ENCODE measurements around the gene ASTN2.
A peak's percentile ranks its signal among the peaks of the same experiment; 100 is the strongest.

The ASTN2 gene

DNA sequence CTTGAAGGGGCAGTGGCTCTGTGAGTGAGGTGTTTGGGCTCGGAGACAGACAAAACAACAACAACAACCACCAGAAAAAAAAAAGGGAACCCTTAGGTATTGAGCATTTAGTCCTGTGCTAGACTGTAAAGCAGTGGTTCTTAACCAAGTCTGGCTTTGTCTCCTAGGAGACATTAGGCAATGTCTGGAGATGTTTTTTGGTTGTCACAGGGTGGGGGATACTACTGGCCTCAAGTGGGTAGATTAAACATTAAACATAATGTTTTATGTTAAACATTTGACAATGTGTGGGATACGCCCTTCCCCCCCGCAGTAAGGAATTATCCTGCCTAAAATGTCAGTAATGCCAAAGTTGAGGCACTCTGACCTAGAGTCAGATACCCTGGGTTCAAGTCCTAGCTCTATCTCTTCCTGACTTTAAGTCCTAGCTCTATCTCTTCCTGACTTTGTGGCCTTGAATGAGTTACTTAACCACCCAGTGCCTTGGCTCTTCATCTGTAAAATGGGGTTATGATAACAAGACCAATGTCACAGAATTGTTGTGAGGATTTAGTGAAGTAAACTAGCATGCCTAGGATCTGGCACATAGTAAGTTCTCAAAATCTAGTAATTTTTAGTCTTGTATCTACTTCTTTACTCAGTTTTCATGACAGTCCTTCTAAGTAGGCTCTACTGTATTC, 725.9 kb downstream of the ASTN2 start:
- Histone ChIP-seq H2AFZ (ENCODE audit: low read depth) (no peak overlapping the region), H3K79me2 (ENCODE audit: insufficient read depth, low read depth) (peaks cover 47% of the 10 kb centered on the region), H3K27me3 (ENCODE audit: insufficient read depth, low read depth) (no peaks in the 10 kb centered on the region), H4K20me1 (ENCODE audit: insufficient read depth) (no peaks in the 10 kb centered on the region), H3K9ac (no peak overlapping the region), H3K4me3 (IDR thresholded peaks at IDR 0.05; ENCODE audit: insufficient read depth, low read depth, low read length) (no peak overlapping the region), H3K27ac (no peak overlapping the region), H3K36me3 (ENCODE audit: insufficient read depth) (no peaks in the 10 kb centered on the region), H3K4me1 (ENCODE audit: low read depth, poor library complexity, severe bottlenecking) (peaks cover 20% of the 10 kb centered on the region), H3K4me2 (peak overlapping the region; percentile 90; the same call in 1 of the 2 replicates)
- TF ChIP-seq, protein P1, sequence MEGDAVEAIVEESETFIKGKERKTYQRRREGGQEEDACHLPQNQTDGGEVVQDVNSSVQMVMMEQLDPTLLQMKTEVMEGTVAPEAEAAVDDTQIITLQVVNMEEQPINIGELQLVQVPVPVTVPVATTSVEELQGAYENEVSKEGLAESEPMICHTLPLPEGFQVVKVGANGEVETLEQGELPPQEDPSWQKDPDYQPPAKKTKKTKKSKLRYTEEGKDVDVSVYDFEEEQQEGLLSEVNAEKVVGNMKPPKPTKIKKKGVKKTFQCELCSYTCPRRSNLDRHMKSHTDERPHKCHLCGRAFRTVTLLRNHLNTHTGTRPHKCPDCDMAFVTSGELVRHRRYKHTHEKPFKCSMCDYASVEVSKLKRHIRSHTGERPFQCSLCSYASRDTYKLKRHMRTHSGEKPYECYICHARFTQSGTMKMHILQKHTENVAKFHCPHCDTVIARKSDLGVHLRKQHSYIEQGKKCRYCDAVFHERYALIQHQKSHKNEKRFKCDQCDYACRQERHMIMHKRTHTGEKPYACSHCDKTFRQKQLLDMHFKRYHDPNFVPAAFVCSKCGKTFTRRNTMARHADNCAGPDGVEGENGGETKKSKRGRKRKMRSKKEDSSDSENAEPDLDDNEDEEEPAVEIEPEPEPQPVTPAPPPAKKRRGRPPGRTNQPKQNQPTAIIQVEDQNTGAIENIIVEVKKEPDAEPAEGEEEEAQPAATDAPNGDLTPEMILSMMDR (conservative IDR thresholded peaks at IDR 0.05; ENCODE audit: low read depth, low read length): no peak

DNA sequence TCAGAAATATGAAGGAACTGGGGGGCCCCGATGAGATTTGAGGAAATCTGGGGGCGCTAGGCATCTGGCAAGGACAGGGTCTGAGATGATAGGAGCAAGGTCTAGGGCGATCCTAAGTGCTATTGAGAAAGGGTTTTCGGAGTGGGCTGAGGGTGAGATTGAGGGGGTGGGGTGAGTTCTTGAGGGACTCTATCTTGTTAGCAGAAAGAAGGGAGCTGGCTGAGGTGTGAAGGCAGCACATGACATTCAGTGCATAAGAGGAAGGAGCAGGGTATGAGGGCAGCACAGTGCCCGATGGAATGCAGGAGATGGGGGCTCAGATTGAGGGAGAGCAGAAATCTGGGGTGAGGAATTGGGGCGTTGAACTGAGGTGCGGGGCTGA, 727.1 kb downstream of the ASTN2 start:
- Histone ChIP-seq H3K4me1 (ENCODE audit: low read depth, poor library complexity, severe bottlenecking) (peaks cover 20% of the 10 kb centered on the region), H3K9ac (peak overlapping the region; percentile 53; the same call in 1 of the 2 replicates), H3K4me3 (IDR thresholded peaks at IDR 0.05; ENCODE audit: insufficient read depth, low read depth, low read length) (no peak overlapping the region), H2AFZ (ENCODE audit: low read depth) (peak overlapping the region; percentile 87; the same call in 1 of the 2 replicates), H4K20me1 (ENCODE audit: insufficient read depth) (no peaks in the 10 kb centered on the region), H3K27ac (no peak overlapping the region), H3K27me3 (ENCODE audit: insufficient read depth, low read depth) (no peaks in the 10 kb centered on the region), H3K4me2 (peak overlapping the region; percentile 90), H3K36me3 (ENCODE audit: insufficient read depth) (no peaks in the 10 kb centered on the region), H3K79me2 (ENCODE audit: insufficient read depth, low read depth) (peaks cover 42% of the 10 kb centered on the region)
- TF ChIP-seq, protein P1 (conservative IDR thresholded peaks at IDR 0.05; ENCODE audit: low read depth, low read length): no peak

DNA sequence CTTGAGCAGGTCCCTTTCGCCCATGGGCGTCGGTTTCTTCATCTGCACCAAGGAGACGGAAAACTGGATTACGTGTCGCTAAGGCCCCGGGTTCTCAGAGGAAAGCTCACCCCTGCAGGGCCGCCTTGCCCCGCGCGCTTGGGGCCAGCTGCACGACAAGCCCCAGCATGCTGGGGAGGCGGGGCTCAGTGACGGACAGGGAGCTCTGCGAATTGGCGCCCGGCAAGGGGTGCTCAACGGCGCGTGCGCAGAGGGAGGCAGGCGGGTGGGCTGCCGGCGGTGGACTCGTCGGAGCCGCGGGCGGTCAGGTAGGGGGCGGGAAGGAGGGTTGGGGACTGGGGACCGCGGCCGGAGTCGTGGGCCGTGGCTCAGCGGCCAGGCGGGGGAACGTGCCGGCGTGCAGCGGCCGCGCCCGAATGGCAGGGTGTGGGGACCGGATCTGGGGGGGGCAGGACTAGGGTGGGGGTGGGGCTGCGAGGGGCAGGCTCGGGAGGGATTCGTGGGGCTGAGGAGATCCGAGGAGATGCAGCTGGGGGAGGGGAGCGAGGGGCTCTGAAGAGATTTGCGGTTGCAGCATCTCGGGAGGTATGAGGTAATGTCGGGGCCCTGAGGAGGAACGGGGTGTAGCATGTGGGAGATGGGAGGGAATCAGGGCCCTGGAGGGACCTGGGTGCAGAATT, 727.6 kb downstream of the ASTN2 start, which contains the start of gene TRIM32:
TRIM32 (plus strand) TSS at position 232 of the 680 bp plus-strand sequence. CDS start 10,438 bp downstream, outside the sequence.
- no peaks in the 10 kb centered on the region for H4K20me1 ChIP-seq (ENCODE audit: insufficient read depth)
- peak within 1 kb of the TSS; percentile 38; the same call in 1 of the 2 replicates for H3K27ac ChIP-seq
- peak within 1 kb of the TSS; percentile 87 for H2AFZ ChIP-seq (ENCODE audit: low read depth)
- peaks cover 42% of the 10 kb centered on the region for H3K79me2 ChIP-seq (ENCODE audit: insufficient read depth, low read depth)
- H3K4me2 ChIP-seq: peak within 1 kb of the TSS; percentile 90
- TF ChIP-seq, protein P1 (conservative IDR thresholded peaks at IDR 0.05; ENCODE audit: low read depth, low read length): no peak
- H3K27me3 ChIP-seq (ENCODE audit: insufficient read depth, low read depth): no peaks in the 10 kb centered on the region
- H3K36me3 ChIP-seq (ENCODE audit: insufficient read depth): no peaks in the 10 kb centered on the region
- no peak within 1 kb of the TSS for H3K4me3 ChIP-seq (IDR thresholded peaks at IDR 0.05; ENCODE audit: insufficient read depth, low read depth, low read length)
- H3K4me1 ChIP-seq (ENCODE audit: low read depth, poor library complexity, severe bottlenecking): peaks cover 20% of the 10 kb centered on the region
- H3K9ac ChIP-seq: peak within 1 kb of the TSS; percentile 53; the same call in 1 of the 2 replicates

DNA sequence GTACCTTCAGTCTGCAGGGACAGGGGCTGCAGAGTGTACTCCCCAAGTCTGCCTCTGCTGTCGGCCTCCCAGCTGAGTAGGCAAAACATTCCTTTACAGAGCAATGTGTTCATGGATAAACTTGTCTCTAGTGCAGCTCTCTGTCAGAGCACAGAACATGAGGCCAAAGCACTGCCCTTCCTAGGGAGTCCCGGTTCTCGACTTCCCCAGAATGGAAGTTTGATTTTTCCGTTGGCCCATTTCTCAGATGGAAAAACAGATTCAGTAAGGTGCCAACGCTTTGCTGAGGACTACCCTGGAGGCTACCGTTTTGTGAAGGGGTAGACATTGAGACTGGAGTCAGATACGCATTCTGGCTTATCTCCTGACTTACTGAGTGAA, 728.2 kb downstream of the ASTN2 start:
- H3K27me3 ChIP-seq (ENCODE audit: insufficient read depth, low read depth): no peaks in the 10 kb centered on the region
- no peaks in the 10 kb centered on the region for H4K20me1 ChIP-seq (ENCODE audit: insufficient read depth)
- peaks cover 20% of the 10 kb centered on the region for H3K4me1 ChIP-seq (ENCODE audit: low read depth, poor library complexity, severe bottlenecking)
- TF ChIP-seq, protein P1 (conservative IDR thresholded peaks at IDR 0.05; ENCODE audit: low read depth, low read length): no peak
- H2AFZ ChIP-seq (ENCODE audit: low read depth): peak overlapping the region; percentile 87
- no peak overlapping the region for H3K4me3 ChIP-seq (IDR thresholded peaks at IDR 0.05; ENCODE audit: insufficient read depth, low read depth, low read length)
- no peaks in the 10 kb centered on the region for H3K36me3 ChIP-seq (ENCODE audit: insufficient read depth)
- H3K4me2 ChIP-seq: peak overlapping the region; percentile 86
- peaks cover 38% of the 10 kb centered on the region for H3K79me2 ChIP-seq (ENCODE audit: insufficient read depth, low read depth)
- H3K27ac ChIP-seq: peak overlapping the region; percentile 38; the same call in 1 of the 2 replicates
- peak overlapping the region; percentile 53; the same call in 1 of the 2 replicates for H3K9ac ChIP-seq
